ENCODE data around the gene SMYD4. TPM values are rescaled to one million over a fixed set of nuclear protein-coding genes. Genes with fewer than 3 reads are reported as not detected.
A peak's percentile ranks its signal among the peaks of the same experiment; 100 is the strongest.

The SMYD4 gene
- total and polyA plus RNA-seq, 10 of the 15 experiments (the other 5 are each of a cell fraction or from before 2014, with no cell fraction given) = 2.1 to 18.8 (median 13.7) TPM

- no peaks in the 10 kb centered on the region for H4K20me1 ChIP-seq (ENCODE audit: control insufficient read depth, insufficient read depth)
- no peaks in the 10 kb centered on the region for H3K9me3 ChIP-seq (replicated peaks; ENCODE audit: control insufficient read depth, insufficient read depth, low read length)
- WGBS (ENCODE audit: insufficient coverage, insufficient replicate concordance, low lambda C conversion rate, missing lambda C conversion rate) = 29% methylated on average over 11 of the region's 11 CpGs
- no peak overlapping the region for H3K27ac ChIP-seq (ENCODE audit: control insufficient read depth, insufficient read depth)
- H3K9ac ChIP-seq (ENCODE audit: control insufficient read depth, insufficient read depth, low read length) = no peak overlapping the region
- H3K36me3 ChIP-seq (ENCODE audit: control insufficient read depth in 2 of 2, insufficient read depth in 2 of 2, low read length in 1 of 2) = no peaks in the 10 kb centered on the region
- peak overlapping the region; percentile 59 for H2AFZ ChIP-seq (ENCODE audit: control insufficient read depth, low read depth, low read length)
- no TSS peak for BruUV-seq (replicated peaks)
- RAD21 ChIA-PET (ENCODE audit: unreplicated experiment) = no interaction called here
- peak overlapping the region; percentile 17; the same call in 1 of the 2 replicates for H3K4me2 ChIP-seq (ENCODE audit: control insufficient read depth, insufficient read depth)
- ATAC-seq (peak; percentile 54), DNase-seq (ENCODE audit: low read depth, low spot score) (no peak), FAIRE-seq (no peak)
- H3K79me2 ChIP-seq (ENCODE audit: control insufficient read depth, insufficient read depth, low read length) = no peaks in the 10 kb centered on the region
- POLR2A ChIA-PET = no interaction called here
- intact Hi-C loops (cut with micrococcal nuclease; ENCODE audit: unreplicated experiment) (no loop called here), in situ Hi-C loops (cut with MboI) (no loop called here)
- H3K4me3 ChIP-seq = no peak overlapping the region
- CTCF ChIA-PET = interaction anchor here (0.6 kb wide), 1 partner anchor 42 kb away, joined by 3 read pairs; no protein-coding TSS in a partner anchor
- TF ChIP-seq TCF3 (IDR thresholded peaks at IDR 0.05; ENCODE audit: borderline replicate concordance, insufficient read depth, low read depth, low read length) (0 out of 2 replicates have a peak, but pooled peaks have one; percentile 51), RCOR1 (conservative IDR thresholded peaks at IDR 0.05; ENCODE audit: low read depth, low read length) (no peak), PKNOX1 (IDR thresholded peaks at IDR 0.05) (no peak), ZBTB33 (IDR thresholded peaks at IDR 0.05) (no peak), TCF12 (IDR thresholded peaks at IDR 0.05; ENCODE audit: low read depth, low read length) (peak; percentile 60; the same call in 1 of the 2 replicates)
- H3K4me1 ChIP-seq (ENCODE audit: control insufficient read depth, insufficient read depth, low read length) = peaks cover 16% of the 10 kb centered on the region
- H3K27me3 ChIP-seq (replicated peaks in 1 of 2; ENCODE audit: control insufficient read depth in 2 of 2, insufficient read depth in 2 of 2, low read length in 1 of 2) = no peaks in the 10 kb centered on the region; a peak in 1 of 4 replicates
- SMC1A ChIA-PET (ENCODE audit: uncharacterized antibody, unreplicated experiment) = no interaction called here
These were observed 65.4 kb downstream of the SMYD4 start for GRCh38 chr17:1764284-1764683.

All from GM12878 (cell line).